Suprapubic skin (tissue), 4 donors: ENCODE measurements around the gene CLEC2D. TPM values are rescaled to one million over a fixed set of nuclear protein-coding genes. Genes with fewer than 3 reads are reported as not detected.

Experiments
- DNase-seq, 2 donors: peaks; one replicate each; pipeline ENCODE4 v3.0.0-alpha.2; 2019; ENCODE audit warnings: low spot score in 2 of 2
- H3K27ac ChIP-seq: fragments of 200-600 bp; sonication (generic); one replicate; pipeline ENCODE4 v1.5.1; 2019
- H3K27me3 ChIP-seq: fragments of 200-600 bp; sonication (generic); one replicate; pipeline ENCODE4 v1.5.1; 2019
- H3K36me3 ChIP-seq: fragments of 200-600 bp; sonication (generic); one replicate; pipeline ENCODE4 v1.5.1; 2019
- H3K4me1 ChIP-seq: fragments of 200-600 bp; sonication (generic); one replicate; pipeline ENCODE4 v1.5.1; 2019
- H3K4me3 ChIP-seq: fragments of 200-600 bp; sonication (generic); one replicate; pipeline ENCODE4 v1.5.1; 2019; ENCODE audit warnings: mild to moderate bottlenecking
- H3K9me3 ChIP-seq: fragments of 200-600 bp; sonication (generic); one replicate; pipeline ENCODE4 v1.5.1; 2019
- EP300 ChIP-seq: sonication (generic); formaldehyde crosslinking; IDR thresholded peaks from one replicate; pipeline ENCODE4 v1.6.1; 2017; ENCODE audit warnings: antibody characterized with exemption
- POLR2A ChIP-seq, 2 donors: fragments of 450-650 bp; IDR thresholded peaks; one replicate each; pipeline ENCODE4 v1.6.1; 2017; ENCODE audit warnings: antibody characterized with exemption in 2 of 2, mild to moderate bottlenecking in 2 of 2, moderate library complexity in 2 of 2
- POLR2AphosphoS5 ChIP-seq, 3 donors: sonication (generic); formaldehyde crosslinking; IDR thresholded peaks; one replicate each; pipeline ENCODE4 v1.6.1; 2017; ENCODE audit warnings: antibody characterized with exemption in 3 of 3
- WGBS: methylation state at CpG from one replicate; pipeline ENCODE4 v1.1.5; 2018; 5-methylcytosine and 5-hydroxymethylcytosine counted together
- total RNA-seq, 4 donors: library from RNA; depleted of rRNA; stranded (reverse); fragments of >200 nt; gene quantifications; one replicate each; pipeline ENCODE4 v1.1.0, GENCODE V29; 2016
- TF ChIP-seq, protein P1 (sequence below), 2 donors: fragments of 200-600 bp in 1 of 2; fragments of 450-650 bp in 1 of 2; sonication (generic) in 1 of 2; IDR thresholded peaks; one replicate each; pipeline ENCODE4 v1.5.1; 2016 to 2019; ENCODE audit warnings: antibody characterized with exemption in 2 of 2, mild to moderate bottlenecking in 1 of 2, moderate library complexity in 1 of 2

The CLEC2D gene
- total RNA-seq, 4 donors from 2014 or later = 2.3 to 12.2 (median 5.0) TPM

- DNase-seq = no peak
- Histone ChIP-seq H3K9me3 (no peaks in the 10 kb centered on the region), H3K27me3 (no peaks in the 10 kb centered on the region), H3K4me1 (peaks cover 38% of the 10 kb centered on the region), H3K36me3 (peaks cover 2% of the 10 kb centered on the region), H3K27ac (peak overlapping the region; percentile 93), H3K4me3 (peak overlapping the region; percentile 65)
- no peak for TF ChIP-seq POLR2AphosphoS5 (IDR thresholded peaks at IDR 0.05)
- TF ChIP-seq EP300 = no peak
- no peak for TF ChIP-seq POLR2A (IDR thresholded peaks at IDR 0.05)
- TF ChIP-seq, protein P1, sequence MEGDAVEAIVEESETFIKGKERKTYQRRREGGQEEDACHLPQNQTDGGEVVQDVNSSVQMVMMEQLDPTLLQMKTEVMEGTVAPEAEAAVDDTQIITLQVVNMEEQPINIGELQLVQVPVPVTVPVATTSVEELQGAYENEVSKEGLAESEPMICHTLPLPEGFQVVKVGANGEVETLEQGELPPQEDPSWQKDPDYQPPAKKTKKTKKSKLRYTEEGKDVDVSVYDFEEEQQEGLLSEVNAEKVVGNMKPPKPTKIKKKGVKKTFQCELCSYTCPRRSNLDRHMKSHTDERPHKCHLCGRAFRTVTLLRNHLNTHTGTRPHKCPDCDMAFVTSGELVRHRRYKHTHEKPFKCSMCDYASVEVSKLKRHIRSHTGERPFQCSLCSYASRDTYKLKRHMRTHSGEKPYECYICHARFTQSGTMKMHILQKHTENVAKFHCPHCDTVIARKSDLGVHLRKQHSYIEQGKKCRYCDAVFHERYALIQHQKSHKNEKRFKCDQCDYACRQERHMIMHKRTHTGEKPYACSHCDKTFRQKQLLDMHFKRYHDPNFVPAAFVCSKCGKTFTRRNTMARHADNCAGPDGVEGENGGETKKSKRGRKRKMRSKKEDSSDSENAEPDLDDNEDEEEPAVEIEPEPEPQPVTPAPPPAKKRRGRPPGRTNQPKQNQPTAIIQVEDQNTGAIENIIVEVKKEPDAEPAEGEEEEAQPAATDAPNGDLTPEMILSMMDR (IDR thresholded peaks at IDR 0.05) = no peak
- WGBS = 5% methylated on average over 13 of the region's 13 CpGs
Observed at GRCh38 chr12:9648701-9649531, 20.6 kb upstream of the CLEC2D start.

GRCh38 chr12:9649532-9649940 is 20.0 kb upstream of the CLEC2D start:
- H3K36me3 ChIP-seq = peaks cover 8% of the 10 kb centered on the region

GRCh38 chr12:9650151-9650576 is 19.3 kb upstream of the CLEC2D start:
- Histone ChIP-seq H3K4me1 (peaks cover 38% of the 10 kb centered on the region), H3K9me3 (no peaks in the 10 kb centered on the region), H3K36me3 (peaks cover 14% of the 10 kb centered on the region), H3K27ac (peak overlapping the region; percentile 93), H3K4me3 (peak overlapping the region; percentile 65), H3K27me3 (no peaks in the 10 kb centered on the region)
- WGBS = 36% methylated on average over 4 of the region's 4 CpGs
- TF ChIP-seq POLR2AphosphoS5 (IDR thresholded peaks at IDR 0.05) = no peak
- no peak for TF ChIP-seq POLR2A (IDR thresholded peaks at IDR 0.05)
- TF ChIP-seq EP300 = no peak
- TF ChIP-seq, protein P1 (IDR thresholded peaks at IDR 0.05) = no peak
- no peak for DNase-seq

More at GRCh38 chr12:9649532-9649940, 20.0 kb upstream of the CLEC2D start:
- Histone ChIP-seq H3K9me3 (no peaks in the 10 kb centered on the region), H3K27me3 (no peaks in the 10 kb centered on the region), H3K4me1 (peaks cover 38% of the 10 kb centered on the region), H3K27ac (peak overlapping the region; percentile 93), H3K4me3 (peak overlapping the region; percentile 65)
- TF ChIP-seq EP300 = no peak
- no peak for TF ChIP-seq POLR2AphosphoS5 (IDR thresholded peaks at IDR 0.05)
- TF ChIP-seq, protein P1 (IDR thresholded peaks at IDR 0.05) = no peak
- TF ChIP-seq POLR2A (IDR thresholded peaks at IDR 0.05) = no peak
- 36% methylated on average over 5 of the region's 5 CpGs for WGBS
- DNase-seq = no peak

- Histone ChIP-seq H3K27me3 (no peaks in the 10 kb centered on the region), H3K36me3 (peaks cover 25% of the 10 kb centered on the region), H3K27ac (peak overlapping the region; percentile 61), H3K4me1 (peaks cover 38% of the 10 kb centered on the region), H3K9me3 (no peaks in the 10 kb centered on the region), H3K4me3 (no peak overlapping the region)
- 44% methylated on average over 3 of the region's 3 CpGs for WGBS
- TF ChIP-seq EP300 (no peak), POLR2AphosphoS5 (IDR thresholded peaks at IDR 0.05) (no peak), POLR2A (IDR thresholded peaks at IDR 0.05) (no peak)
- TF ChIP-seq, protein P1 (IDR thresholded peaks at IDR 0.05) = no peak
- no peak for DNase-seq
Observed at GRCh38 chr12:9651265-9651729, 18.2 kb upstream of the CLEC2D start.

DNA sequence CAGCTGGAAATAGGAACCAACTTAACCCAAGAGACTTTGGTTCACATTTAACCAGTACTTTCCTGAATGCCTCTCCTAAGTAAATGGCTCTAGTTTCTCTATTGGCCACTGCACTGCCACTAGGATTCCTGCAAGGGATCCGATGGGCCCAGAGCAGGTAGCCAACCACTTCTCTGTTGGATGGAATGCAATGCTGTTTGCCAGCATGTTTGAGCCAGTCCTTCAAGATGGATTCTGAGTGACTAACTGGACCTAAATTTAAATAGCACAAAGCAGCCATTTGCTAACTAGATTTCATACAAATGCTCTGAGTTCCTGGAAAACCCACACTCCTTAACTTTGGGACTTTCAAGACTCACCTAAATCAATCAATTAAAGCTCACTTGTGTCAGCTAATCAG is 9.5 kb upstream of the CLEC2D start:
- DNase-seq = no peak
- 92% methylated on average over 1 of the region's 1 CpG for WGBS
- Histone ChIP-seq H3K27me3 (no peaks in the 10 kb centered on the region), H3K36me3 (peaks cover 71% of the 10 kb centered on the region), H3K9me3 (no peaks in the 10 kb centered on the region), H3K4me3 (no peak overlapping the region), H3K27ac (no peak overlapping the region), H3K4me1 (no peaks in the 10 kb centered on the region)
- TF ChIP-seq EP300 (no peak), POLR2AphosphoS5 (IDR thresholded peaks at IDR 0.05) (no peak), POLR2A (IDR thresholded peaks at IDR 0.05) (no peak)
- TF ChIP-seq, protein P1 (IDR thresholded peaks at IDR 0.05) = no peak
